Endothelial cell of umbilical vein (primary cell): ENCODE results near the gene N4BP3. TPM values are rescaled to one million over a fixed set of nuclear protein-coding genes. Genes with fewer than 3 reads are reported as not detected.

Source experiments
- BruUV-seq: library from RNA; stranded (reverse); fragments of 400-500 nt; replicated peaks from 2 replicates; lab custom pipeline; 2021; lab: Mats Ljungman, UMichigan
- CTCF ChIA-PET: fragments of 300-600, 350-600 bp; sonication (Branson Sonifier 250); formaldehyde crosslinking; loops from one replicate; lab custom pipeline; 2021; ENCODE audit warnings: antibody characterized with exemption, inconsistent platforms; lab: Charles Lee
- POLR2A ChIA-PET: fragments of 300-600, 350-600 bp; sonication (Branson Sonifier 250); formaldehyde crosslinking; loops from one replicate; lab custom pipeline; 2021; ENCODE audit warnings: antibody characterized with exemption, inconsistent platforms; lab: Charles Lee
- DNase-seq: peaks from one replicate; pipeline ENCODE4 v3.0.0-alpha.2; 2011; ENCODE audit warnings: low read depth, low spot score
- FAIRE-seq: peaks from 2 replicates; lab custom pipeline; 2011; peaks lifted over from hg19 to GRCh38; lab: Jason Lieb, UNC
- H2AFZ ChIP-seq: 2 replicates; pipeline ENCODE4 v1.6.0; 2012; ENCODE audit warnings: low read depth, low read length, control low read depth, inconsistent platforms
- H3K27ac ChIP-seq: 2 replicates; pipeline ENCODE4 v1.5.1; 2011; ENCODE audit warnings: low read depth, mild to moderate bottlenecking, control low read depth, low read length, moderate library complexity; ENCODE audit not compliant: insufficient read depth
- H3K27me3 ChIP-seq, 2 experiments: 2 replicates each; pipeline versions ENCODE4 v1.6.0 to v1.6.1; 2011; ENCODE audit warnings: low read length in 2 of 2, mixed read lengths in 1 of 2; ENCODE audit not compliant: control insufficient read depth in 2 of 2, insufficient read depth in 2 of 2
- H3K36me3 ChIP-seq, 2 experiments: 2 replicates in 1 of 2; 3 replicates in 1 of 2; pipeline ENCODE4 v1.5.1; 2011; ENCODE audit warnings: low read length in 2 of 2, mild to moderate bottlenecking in 1 of 2, moderate library complexity in 1 of 2; ENCODE audit not compliant: control insufficient read depth in 2 of 2, insufficient read depth in 2 of 2; ENCODE audit errors: extremely low read depth in 1 of 2
- H3K4me1 ChIP-seq: 3 replicates; pipeline ENCODE4 v1.5.1; 2011; ENCODE audit warnings: mild to moderate bottlenecking, low read length; ENCODE audit not compliant: control insufficient read depth, insufficient read depth; ENCODE audit errors: extremely low read depth
- H3K4me2 ChIP-seq: 2 replicates; pipeline ENCODE4 v1.6.1; 2011; ENCODE audit warnings: low read length, control low read depth, mixed read lengths; ENCODE audit not compliant: insufficient read depth
- H3K4me3 ChIP-seq, 3 experiments: fragments of 200-600 bp in 1 of 3; sonication (generic), shearing (Covaris generic) in 1 of 3; replicated peaks in 1 of 3; 2 replicates each; pipeline ENCODE4 v1.5.1; 2011 to 2016; ENCODE audit warnings: control low read depth in 3 of 3, low read length in 3 of 3, mild to moderate bottlenecking in 2 of 3, inconsistent platforms in 1 of 3, low read depth in 1 of 3, moderate library complexity in 1 of 3; ENCODE audit not compliant: insufficient read depth in 1 of 3
- H3K79me2 ChIP-seq: 2 replicates; pipeline ENCODE4 v1.6.0; 2012; ENCODE audit warnings: low read length, inconsistent platforms; ENCODE audit not compliant: control insufficient read depth, insufficient read depth
- H3K9ac ChIP-seq: replicated peaks from 2 replicates; pipeline ENCODE3; 2011; ENCODE audit warnings: low read length, control low read depth; ENCODE audit not compliant: insufficient read depth; ENCODE audit errors: extremely low read depth
- H3K9me1 ChIP-seq: replicated peaks from 3 replicates; pipeline ENCODE4 v1.6.0; 2011; ENCODE audit warnings: mild to moderate bottlenecking, low read length; ENCODE audit not compliant: control insufficient read depth, insufficient read depth; ENCODE audit errors: extremely low read depth
- H3K9me3 ChIP-seq: replicated peaks from 2 replicates; pipeline ENCODE4 v1.5.1; 2012; ENCODE audit warnings: low read length, inconsistent platforms; ENCODE audit not compliant: control insufficient read depth, insufficient read depth
- H4K20me1 ChIP-seq: replicated peaks from 2 replicates; pipeline ENCODE3; 2011; ENCODE audit warnings: mild to moderate bottlenecking, low read length; ENCODE audit not compliant: control insufficient read depth, insufficient read depth; ENCODE audit errors: extremely low read depth
- EZH2 ChIP-seq: IDR thresholded peaks from 2 replicates; pipeline ENCODE4 v1.6.1; 2012; ENCODE audit warnings: borderline replicate concordance, low read depth, mild to moderate bottlenecking, moderate library complexity, low read length, inconsistent platforms; ENCODE audit not compliant: severe bottlenecking
- FOS ChIP-seq: IDR thresholded peaks from 2 replicates; pipeline ENCODE4 v1.6.1; 2011; ENCODE audit warnings: mild to moderate bottlenecking, low read length, moderate library complexity, borderline replicate concordance; ENCODE audit not compliant: insufficient read depth
- GATA2 ChIP-seq: IDR thresholded peaks from 2 replicates; pipeline ENCODE4 v1.7.0; 2011; ENCODE audit warnings: low read depth, mild to moderate bottlenecking, moderate library complexity, mixed read lengths, low read length; ENCODE audit not compliant: insufficient read length, insufficient read depth
- JUN ChIP-seq: IDR thresholded peaks from 2 replicates; pipeline ENCODE4 v1.6.1; 2011; ENCODE audit warnings: borderline replicate concordance, low read depth; ENCODE audit not compliant: insufficient read length, insufficient read depth
- MYC ChIP-seq: IDR thresholded peaks from one replicate; pipeline ENCODE4 v1.6.1; 2011; ENCODE audit warnings: mild to moderate bottlenecking, low read depth, low read length
- POLR2A ChIP-seq: IDR thresholded peaks from 2 replicates; pipeline ENCODE4 v1.6.1; 2012; ENCODE audit warnings: low read depth, mild to moderate bottlenecking, control low read depth, low read length
- POLR2AphosphoS5 ChIP-seq: IDR thresholded peaks from 2 replicates; pipeline ENCODE4 v1.6.1; 2012; ENCODE audit warnings: low read depth, mild to moderate bottlenecking, control low read depth, low read length, moderate library complexity; ENCODE audit not compliant: insufficient read depth
- dilution Hi-C: fragments of 300-500 bp; cut with MboI; formaldehyde crosslinking; loops from one replicate; pipeline ENCODE4 v1.15.0; 2019; ENCODE audit warnings: low sequenced_read_pairs; ENCODE audit not compliant: extremely low pct_ligation_motif_present
- intact Hi-C: fragments of 100-400 bp; cut with micrococcal nuclease; formaldehyde crosslinking; loops from one replicate; pipeline ENCODE4 v1.10.0; 2022
- polyA plus RNA-seq, 4 experiments: library from polyadenylated mRNA; depleted of rRNA in 3 of 4; stranded (reverse) in 3 of 4; unstranded in 1 of 4; fragments of >200 nt; gene quantifications; 2 replicates each; pipeline versions ENCODE4 v1.2.1 to v1.2.3, GENCODE V29; 2011 to 2012; ENCODE audit warnings: missing spikeins in 1 of 4
- total RNA-seq: library from RNA; stranded (reverse); gene quantifications from 2 replicates; pipeline ENCODE4 v1.2.3, GENCODE V29; 2021
- TF ChIP-seq, protein P1 (sequence below): IDR thresholded peaks from 2 replicates; pipeline ENCODE4 v1.6.1; 2011; ENCODE audit not compliant: insufficient read depth, insufficient read length
- TF ChIP-seq, protein P2 (sequence below), 2 donors: IDR thresholded peaks; 1 replicate in 1 of 2; 2 replicates in 1 of 2; pipeline ENCODE4 v1.5.1; 2011; ENCODE audit warnings: low read length in 2 of 2, mild to moderate bottlenecking in 2 of 2, moderate library complexity in 2 of 2, control low read depth in 1 of 2, inconsistent platforms in 1 of 2, low read depth in 1 of 2; ENCODE audit not compliant: insufficient read depth in 1 of 2; ENCODE audit errors: extremely low read depth in 1 of 2

The N4BP3 gene
- total and polyA plus RNA-seq, 2 donors (not counting 3 experiments of a cell fraction or from before 2014, with no cell fraction given), result 11.8 to 38.2 TPM

DNA sequence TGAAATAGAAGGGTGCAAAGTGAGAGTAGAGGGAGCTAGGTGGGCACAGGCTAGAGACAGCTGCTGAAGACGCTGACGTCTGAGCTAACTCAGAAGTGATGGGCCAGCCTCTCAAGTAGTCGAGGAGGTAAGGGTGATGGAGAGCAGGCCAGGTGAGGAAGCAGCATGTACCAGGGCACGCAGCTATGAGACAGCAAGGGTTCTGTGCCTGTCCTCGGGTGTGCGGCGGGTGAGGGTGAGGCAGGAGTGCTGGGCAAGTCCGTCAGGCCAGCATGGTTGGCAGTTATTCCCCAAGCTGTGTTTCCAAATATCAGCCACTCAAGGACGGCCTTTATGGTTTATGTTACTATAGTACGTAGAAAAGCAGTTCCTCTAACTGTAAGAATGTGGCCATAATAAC, 23.7 kb downstream of the N4BP3 start:
- peaks cover 0 to 13% of the 10 kb centered on the region in 2 experiments for H3K36me3 ChIP-seq
- no TSS peak for BruUV-seq
- H4K20me1 ChIP-seq, result no peaks in the 10 kb centered on the region
- no peaks in the 10 kb centered on the region for H3K4me1 ChIP-seq
- H3K4me3 ChIP-seq, result no peak overlapping the region
- no peaks in the 10 kb centered on the region for H3K9me1 ChIP-seq
- no peak for TF ChIP-seq GATA2
- no peak for TF ChIP-seq POLR2A
- TF ChIP-seq, protein P1, sequence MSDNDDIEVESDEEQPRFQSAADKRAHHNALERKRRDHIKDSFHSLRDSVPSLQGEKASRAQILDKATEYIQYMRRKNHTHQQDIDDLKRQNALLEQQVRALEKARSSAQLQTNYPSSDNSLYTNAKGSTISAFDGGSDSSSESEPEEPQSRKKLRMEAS, result no peak
- TF ChIP-seq MYC, result no peak
- no peak for TF ChIP-seq POLR2AphosphoS5
- no peak for TF ChIP-seq EZH2
- no peak for TF ChIP-seq JUN
- TF ChIP-seq, protein P2, sequence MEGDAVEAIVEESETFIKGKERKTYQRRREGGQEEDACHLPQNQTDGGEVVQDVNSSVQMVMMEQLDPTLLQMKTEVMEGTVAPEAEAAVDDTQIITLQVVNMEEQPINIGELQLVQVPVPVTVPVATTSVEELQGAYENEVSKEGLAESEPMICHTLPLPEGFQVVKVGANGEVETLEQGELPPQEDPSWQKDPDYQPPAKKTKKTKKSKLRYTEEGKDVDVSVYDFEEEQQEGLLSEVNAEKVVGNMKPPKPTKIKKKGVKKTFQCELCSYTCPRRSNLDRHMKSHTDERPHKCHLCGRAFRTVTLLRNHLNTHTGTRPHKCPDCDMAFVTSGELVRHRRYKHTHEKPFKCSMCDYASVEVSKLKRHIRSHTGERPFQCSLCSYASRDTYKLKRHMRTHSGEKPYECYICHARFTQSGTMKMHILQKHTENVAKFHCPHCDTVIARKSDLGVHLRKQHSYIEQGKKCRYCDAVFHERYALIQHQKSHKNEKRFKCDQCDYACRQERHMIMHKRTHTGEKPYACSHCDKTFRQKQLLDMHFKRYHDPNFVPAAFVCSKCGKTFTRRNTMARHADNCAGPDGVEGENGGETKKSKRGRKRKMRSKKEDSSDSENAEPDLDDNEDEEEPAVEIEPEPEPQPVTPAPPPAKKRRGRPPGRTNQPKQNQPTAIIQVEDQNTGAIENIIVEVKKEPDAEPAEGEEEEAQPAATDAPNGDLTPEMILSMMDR (IDR thresholded peaks at IDR 0.05; ENCODE audit: extremely low read depth in 1 of 2, insufficient read depth in 1 of 2, low read depth in 1 of 2, low read length in 2 of 2), result no peak
- TF ChIP-seq FOS, result no peak
- DNase-seq, result no peak
- H3K79me2 ChIP-seq, result no peaks in the 10 kb centered on the region
- intact Hi-C loops (no loop called here), dilution Hi-C loops (no loop called here)
- H3K27me3 ChIP-seq, result no peaks in the 10 kb centered on the region
- no peaks in the 10 kb centered on the region for H3K9me3 ChIP-seq
- no peak for FAIRE-seq
- ChIA-PET POLR2A (no interaction called here), CTCF (interaction anchor here (1.0 to 2.9 kb wide), 2 partner anchors 10 to 61 kb away, joined by 3 to 18 read pairs; no protein-coding TSS in a partner anchor)
- no peak overlapping the region for H3K27ac ChIP-seq
- H3K9ac ChIP-seq, result no peak overlapping the region
- H2AFZ ChIP-seq, result no peak overlapping the region
- H3K4me2 ChIP-seq, result no peak overlapping the region
